RPMI7951 (cell line): ENCODE measurements around the gene SV2A. TPM values are rescaled to one million over a fixed set of nuclear protein-coding genes. Genes with fewer than 3 reads are reported as not detected.
"Not testable (repeated sequence)": the region's sequence is repeated elsewhere in the genome, so short reads cannot be mapped to it uniquely, and the experiment has no call there.

Source experiments
- DNase-seq: peaks from one replicate; pipeline ENCODE4 v3.0.0-alpha.2; 2012; ENCODE audit warnings: low read depth
- total RNA-seq: library from RNA; depleted of rRNA; stranded (reverse); fragments of >200 nt; shearing (Covaris generic); gene quantifications from 2 replicates; pipeline ENCODE4 v1.2.3, GENCODE V29; 2014; rRNA removed

The SV2A gene
- total RNA-seq, result 11.4 and 12.7 TPM in 2 replicates

- peak; percentile 74 for DNase-seq
Observed at GRCh38 chr1:149917571-149918144, at the start of gene SV2A. SV2A (minus strand) TSS chr1:149917844; CDS start chr1:149913840, 4,004 bp downstream.

DNA sequence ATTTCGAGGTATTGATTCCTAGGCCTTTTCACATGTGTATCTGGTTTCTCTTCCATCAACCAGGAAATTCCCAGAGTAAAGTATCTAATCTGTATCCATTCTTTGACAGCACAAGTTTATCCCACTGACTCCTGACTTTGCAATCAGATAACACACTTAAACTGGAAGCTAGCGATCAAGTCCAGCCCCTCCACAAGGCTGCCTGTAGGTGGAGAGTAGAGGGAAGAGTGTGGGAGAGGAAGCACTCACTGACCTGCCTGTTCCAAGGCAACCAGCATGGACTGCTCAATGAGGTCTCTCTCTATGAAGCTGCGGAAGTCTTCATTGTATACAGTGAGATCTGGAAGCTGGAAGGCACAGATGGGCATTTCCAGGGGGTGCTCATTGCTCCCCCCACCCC, 49.4 kb upstream of the SV2A start:
- DNase-seq, result no peak

- DNase-seq, result no peak
Observed at GRCh38 chr1:149966405-149966804, 48.8 kb upstream of the SV2A start.

GRCh38 chr1:149965440-149965839, 47.8 kb upstream of the SV2A start:
- DNase-seq, result no peak

DNA sequence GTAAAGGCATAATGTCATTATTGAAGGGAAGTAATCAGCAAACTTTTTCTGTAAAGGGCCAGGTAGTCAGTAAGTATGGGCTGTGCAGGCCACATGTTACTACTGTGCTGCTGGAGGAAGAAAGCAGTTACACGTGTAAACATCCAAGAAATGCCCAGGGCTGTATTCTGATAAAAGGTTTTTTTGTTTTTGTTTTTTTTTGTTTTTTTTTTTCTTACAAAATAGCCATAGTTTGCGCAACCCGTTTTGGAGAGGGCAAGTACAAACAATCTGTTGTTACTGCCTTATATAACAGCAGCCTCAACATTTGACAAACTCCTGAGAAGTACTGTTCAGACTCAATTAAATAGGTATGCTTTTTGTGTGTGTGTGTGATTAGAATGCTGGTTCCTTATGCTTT, 45.7 kb upstream of the SV2A start:
- no peak for DNase-seq

DNA sequence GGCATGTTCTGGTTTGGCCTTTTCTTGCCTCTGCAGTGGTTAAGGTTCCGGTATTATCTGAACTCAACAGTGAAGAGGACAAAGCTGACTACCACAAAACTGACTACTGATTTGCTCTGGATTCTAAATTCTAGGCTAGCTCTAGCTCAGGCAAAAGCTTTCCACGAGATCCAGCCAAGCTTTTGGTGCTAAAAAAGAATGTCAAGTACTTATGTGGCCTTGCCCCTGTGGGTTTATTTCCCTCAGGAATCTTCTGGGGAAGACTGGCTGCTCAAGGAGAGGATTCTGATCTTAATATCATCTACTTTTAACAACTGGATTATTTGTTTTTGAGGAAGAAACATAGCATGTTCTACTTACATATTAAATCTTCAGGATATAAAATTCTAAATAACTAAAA, 45.1 kb upstream of the SV2A start:
- DNase-seq, result no peak

DNA sequence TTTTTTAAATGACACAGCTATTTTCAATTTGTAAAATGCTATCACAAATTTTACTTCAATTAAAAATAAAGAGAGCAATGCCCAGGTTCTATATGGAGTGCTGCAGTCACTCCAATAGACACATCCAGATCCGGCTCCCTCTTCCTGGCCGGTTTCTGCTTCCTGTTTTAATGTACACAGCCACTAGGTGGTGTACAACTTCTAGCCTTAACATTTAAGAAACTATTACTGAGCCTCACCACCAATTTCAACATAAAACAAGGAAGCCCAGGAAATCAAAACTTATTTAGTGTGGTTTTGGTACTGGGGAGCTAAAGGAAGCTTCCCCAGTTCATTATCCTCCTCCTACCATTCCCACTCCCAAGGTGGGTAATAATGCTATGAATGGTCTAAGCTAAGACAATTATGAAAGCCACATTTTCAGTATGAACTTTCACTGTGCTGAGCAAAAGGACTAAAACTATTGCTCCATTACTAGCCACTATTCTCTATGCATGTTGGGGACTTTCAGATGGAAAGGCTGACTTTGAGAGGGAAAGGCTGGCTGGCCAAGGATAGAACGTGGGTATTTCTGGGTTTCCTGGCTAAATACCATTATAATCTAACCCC, 44.5 kb upstream of the SV2A start:
- peak; percentile 71 for DNase-seq

- DNase-seq, result not testable (repeated sequence)
Observed at GRCh38 chr1:149957548-149957947, 39.9 kb upstream of the SV2A start.

DNA sequence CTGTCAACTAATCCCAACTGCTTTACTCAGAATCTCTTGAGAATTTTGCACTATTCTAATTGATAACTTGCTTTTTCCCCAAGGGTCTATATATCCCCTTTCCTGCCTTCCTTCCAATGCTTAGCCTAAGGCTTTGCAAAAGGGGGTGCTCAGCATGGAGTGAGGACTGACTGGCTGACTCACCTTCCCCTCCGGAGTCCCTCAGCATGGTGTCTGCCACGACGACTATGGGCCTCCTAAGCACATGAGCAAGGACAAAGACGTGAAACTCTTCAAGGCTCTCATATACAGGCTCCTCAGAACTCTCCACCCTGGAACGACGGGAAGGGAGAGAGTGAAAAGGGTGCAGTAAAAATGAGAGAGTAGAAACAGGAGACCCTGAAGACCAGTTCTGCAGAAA, 32.3 kb upstream of the SV2A start:
- DNase-seq, result no peak

DNA sequence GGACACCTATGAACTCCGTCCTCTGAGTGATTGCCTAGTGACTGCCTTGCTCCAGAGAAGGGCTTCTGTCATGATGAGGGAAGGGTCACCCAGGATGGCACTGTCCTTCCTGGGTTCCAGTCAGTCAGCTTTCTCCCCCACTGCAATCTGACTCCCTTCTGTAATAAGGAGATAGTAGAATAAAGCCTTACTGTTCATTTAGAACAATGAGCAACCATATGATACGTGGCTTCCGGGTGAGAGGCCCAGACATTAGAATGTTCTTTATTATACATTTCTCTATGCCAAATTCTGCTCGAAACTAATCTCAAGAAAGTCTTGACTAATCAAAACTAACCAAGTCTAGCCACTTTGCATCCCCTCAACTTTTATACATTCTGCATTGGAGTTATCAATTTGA, 27.6 kb upstream of the SV2A start:
- DNase-seq, result no peak

DNA sequence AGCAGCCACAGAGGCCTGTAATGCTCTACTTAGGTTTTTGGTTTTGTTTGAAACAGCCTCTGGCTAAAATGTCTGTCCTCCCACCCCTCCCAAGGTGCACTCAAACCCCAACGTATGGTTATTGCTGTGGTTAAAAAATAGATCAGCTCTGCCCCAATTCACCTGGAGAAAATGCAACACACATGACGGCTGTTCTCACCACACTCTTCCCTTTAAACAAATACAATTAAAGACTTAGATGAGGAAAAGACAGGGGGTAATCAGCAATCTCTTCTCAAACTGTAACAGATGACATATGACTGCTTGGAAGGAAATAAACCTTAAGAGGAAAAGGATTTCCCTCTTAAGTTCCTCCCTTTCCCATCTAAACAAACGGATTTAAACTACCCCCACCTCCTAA, 25.2 kb upstream of the SV2A start:
- no peak for DNase-seq

GRCh38 chr1:149942207-149942606, 24.6 kb upstream of the SV2A start:
- DNase-seq, result peak; percentile 13

- no peak for DNase-seq
Observed at GRCh38 chr1:149940427-149940826, 22.8 kb upstream of the SV2A start.

GRCh38 chr1:149938668-149939003, 21.0 kb upstream of the SV2A start:
- DNase-seq, result not testable (repeated sequence)

- DNase-seq, result no peak
Observed at GRCh38 chr1:149937759-149938158, 20.1 kb upstream of the SV2A start.

DNA sequence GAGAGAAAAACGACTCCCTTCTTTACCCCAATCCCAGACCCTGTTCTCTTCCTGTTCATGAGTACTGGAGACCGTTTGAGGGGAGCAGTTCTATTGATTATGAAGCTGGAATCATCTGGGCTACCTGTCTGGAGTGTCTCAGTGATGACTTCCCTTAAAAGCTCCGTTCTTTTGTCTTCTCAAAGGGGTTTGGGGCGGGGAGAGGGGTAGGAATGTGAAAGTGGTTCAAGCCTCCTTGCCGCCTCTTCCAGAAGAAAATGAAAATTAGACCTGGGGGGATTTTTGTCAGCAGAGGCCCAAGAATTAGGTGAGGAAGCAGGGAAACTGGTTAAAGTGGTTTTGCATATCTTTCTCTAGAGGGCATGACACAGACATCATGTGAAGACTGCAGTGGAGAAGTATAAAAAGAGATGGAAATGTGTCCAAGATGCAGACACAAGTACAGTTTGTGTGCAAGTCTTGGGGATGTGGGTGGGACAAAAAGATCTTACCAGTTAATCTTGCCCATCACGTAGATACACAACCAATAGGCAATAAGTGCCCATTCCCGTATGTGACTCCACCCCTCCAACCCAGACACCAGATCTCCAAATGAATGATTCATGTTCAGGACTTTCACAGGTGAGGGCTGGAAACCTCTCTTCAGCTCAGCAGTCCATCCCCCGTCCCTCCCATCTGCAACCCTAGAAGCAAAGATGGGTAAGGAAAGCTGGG, 19.5 kb upstream of the SV2A start:
- DNase-seq, result peak; percentile 65

GRCh38 chr1:149936170-149936991, 18.7 kb upstream of the SV2A start, which contains the start of gene MTMR11:
MTMR11 (minus strand) TSS chr1:149936879; CDS start chr1:149936647, 232 bp downstream.
- peak; percentile 45 for DNase-seq

DNA sequence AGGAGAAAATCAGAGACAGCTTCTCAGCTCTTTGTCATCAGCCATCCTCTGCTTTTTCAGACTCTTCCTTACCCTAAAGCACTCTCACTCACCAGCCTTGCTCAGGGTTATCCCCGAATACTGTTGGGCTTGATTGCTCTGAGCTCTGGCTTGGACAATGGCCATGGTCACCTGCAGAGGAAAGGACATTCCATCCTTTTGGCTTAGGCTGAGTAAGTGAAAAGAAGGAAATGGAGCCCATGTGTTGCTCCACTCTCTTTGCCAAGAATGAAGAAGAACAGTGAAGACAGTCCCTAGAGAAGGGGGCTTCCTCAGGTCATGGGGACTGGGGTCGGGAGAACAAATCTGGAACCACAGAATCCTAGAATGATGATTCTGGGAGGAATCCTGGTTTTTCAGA, 16.7 kb upstream of the SV2A start:
- no peak for DNase-seq

- no peak for DNase-seq
Observed at GRCh38 chr1:149933208-149933607, 15.6 kb upstream of the SV2A start.

DNA sequence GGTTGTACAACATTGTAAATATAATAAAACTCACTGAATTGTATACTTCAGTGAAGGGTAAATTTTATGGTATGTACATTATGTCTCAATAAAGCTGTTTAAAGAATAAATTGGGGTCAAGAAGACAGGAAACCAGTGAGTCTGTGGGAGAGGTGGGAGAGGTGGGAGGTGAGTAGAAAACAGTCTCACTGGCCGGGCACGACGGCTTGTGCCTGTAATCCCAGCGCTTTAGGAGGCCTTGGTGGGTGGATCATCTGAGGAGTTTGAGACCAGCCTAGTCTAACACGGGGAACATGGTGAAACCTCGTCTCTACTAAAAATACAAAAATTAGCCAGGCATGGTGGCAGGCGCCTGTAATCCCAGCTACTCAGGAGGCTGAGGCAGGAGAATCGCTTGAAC, 14.8 kb upstream of the SV2A start:
- DNase-seq, result no peak

- DNase-seq, result no peak
Observed at GRCh38 chr1:149931212-149931790, 13.7 kb upstream of the SV2A start.

DNA sequence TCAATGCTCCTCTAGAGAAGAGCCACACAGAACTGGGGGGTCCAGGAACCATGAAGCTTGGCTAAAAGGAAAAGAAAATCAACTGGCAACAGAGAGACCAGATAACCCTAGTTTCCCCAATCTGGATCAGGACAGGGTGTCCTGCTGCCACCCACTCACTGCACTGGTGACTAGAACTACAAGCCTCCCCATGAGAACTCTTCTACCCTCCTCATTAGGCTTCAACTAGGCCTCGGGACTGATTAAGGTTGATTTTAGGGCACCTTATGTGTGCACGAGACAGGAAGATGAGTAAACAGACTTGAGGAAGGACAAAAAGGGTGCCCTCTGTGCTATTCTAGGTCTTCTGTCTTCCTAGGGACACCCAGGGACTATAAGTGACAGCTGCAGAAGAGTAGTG, 12.2 kb upstream of the SV2A start:
- no peak for DNase-seq
